GM19193 (cell line): ENCODE results near the gene FCHSD1.
A peak's percentile ranks its signal among the peaks of the same experiment; 100 is the strongest.

ENCODE experiments used
- POLR2A ChIP-seq: IDR thresholded peaks from 4 replicates; pipeline ENCODE4 v1.6.1; 2011; ENCODE audit not compliant: insufficient read depth, insufficient read length; ENCODE audit errors: extremely low read depth

Gene FCHSD1

DNA sequence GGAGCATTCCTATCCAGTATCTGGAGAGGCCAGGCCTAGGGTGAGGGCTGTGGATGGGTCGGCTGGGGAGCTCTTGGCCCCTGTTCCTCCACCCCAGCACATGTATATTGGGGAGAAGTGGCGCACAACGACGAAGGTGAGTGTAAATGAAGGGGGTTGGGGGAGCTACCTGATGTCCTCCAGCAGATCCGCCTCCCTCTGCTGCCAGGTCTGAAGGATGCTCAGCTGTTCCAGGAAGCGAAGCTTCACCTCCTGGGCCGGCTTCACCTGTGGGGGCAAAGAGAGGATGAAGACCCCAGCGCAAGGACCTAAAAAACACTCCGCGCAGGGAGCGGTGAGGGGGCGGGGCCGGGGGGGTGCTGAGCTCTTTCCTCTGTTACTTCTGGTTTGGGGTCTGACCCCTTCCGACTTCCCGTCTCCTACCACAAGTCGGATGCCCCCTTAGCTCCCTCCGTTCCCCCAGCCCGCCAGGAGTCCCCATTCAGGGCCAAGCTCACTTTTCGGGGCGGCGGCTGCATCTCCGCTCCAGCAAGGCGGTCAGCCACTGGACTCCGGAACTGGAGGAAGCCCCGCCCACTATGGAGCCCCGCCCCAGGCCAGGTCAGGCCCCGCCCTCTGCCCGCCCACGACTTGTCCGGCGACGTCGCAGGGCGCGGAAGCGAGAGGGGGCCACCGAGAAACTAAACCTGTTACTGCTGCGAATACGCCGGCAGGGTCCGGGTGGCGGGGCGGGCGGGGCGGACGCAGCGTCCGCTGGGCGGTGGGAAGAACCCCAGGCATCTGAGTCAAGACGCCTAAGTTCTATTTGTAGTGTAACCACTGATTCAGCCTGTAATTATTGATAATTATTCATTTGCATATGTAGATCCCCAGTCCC, at the start of gene FCHSD1:
Gene FCHSD1 (minus strand): TSS at position 568 of the 877 bp plus-strand sequence. CDS start 50 bp downstream, at position 518.
- TF ChIP-seq POLR2A: peak; percentile 65

- TF ChIP-seq POLR2A: no peak
These were observed 46.4 kb upstream of the FCHSD1 start for GRCh38 chr5:141697586-141697985.

GRCh38 chr5:141696431-141696830, 45.2 kb upstream of the FCHSD1 start:
- TF ChIP-seq POLR2A: no peak

DNA sequence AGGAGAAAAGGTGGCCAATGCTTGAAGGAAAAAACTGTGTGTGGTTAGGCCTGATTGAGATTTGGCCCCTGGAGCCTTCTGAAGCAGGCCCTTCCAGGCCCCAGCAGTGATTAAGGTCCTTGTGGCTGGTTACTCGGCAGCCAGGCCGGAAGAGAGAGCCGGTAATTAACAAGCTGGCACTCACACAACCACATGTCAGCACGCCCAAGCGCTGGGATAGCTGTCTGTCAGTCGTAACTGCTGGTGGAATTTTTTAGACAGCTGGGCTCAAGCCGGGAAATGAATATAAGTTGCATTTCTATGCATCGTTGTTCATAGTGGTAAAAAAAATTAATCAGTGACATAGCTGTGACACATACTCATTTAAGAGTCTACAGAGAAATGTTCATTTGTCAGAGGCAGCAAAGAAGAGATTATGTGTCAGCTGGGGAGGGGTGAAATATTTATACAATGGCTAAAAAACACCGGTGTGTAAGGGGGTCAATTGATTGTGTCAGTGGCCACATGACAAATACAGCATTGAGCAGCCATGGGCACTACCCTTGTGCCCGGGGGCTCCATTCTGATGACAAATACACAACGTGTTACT, 44.5 kb upstream of the FCHSD1 start:
- no peak for TF ChIP-seq POLR2A

DNA sequence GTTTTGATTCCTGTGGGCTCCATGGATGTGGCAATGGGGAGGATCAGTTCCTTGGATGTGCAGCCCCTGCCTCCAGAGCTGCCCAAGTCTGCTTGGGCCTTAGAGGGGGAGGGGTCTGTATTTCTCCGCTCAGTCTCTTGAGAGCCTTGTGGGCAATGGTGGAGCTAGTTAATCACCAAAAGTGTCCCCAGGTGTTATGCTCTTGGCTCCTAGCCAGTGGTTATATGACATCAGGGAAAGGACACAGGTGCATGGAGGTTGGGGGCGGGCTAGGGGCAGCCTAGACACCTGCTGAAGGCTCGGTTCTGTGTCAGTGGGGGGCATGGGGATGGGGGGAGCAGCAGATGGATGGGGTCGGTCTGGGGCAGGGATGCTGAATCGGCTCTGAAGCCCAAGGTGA, 43.3 kb upstream of the FCHSD1 start:
- no peak for TF ChIP-seq POLR2A

- TF ChIP-seq POLR2A: no peak
These were observed 41.9 kb upstream of the FCHSD1 start for GRCh38 chr5:141692919-141693725.

DNA sequence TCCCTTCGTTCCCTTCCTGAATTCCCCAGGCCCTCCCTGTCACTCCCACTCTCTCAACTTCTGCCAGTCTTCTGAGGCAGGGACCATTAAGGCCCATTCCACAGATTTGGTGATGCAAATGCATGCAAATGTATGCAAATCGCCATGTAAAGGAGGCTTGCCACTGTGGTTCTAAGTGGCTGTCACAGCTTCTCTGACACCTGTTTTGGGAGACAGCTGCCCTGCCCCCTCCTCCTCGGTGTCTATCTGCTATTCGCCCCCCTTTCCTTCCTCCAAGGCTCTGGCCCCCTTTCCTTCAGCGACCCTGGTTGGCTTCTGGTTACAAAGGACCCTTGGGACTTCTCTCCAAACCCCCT, 41.3 kb upstream of the FCHSD1 start:
- no peak for TF ChIP-seq POLR2A

DNA sequence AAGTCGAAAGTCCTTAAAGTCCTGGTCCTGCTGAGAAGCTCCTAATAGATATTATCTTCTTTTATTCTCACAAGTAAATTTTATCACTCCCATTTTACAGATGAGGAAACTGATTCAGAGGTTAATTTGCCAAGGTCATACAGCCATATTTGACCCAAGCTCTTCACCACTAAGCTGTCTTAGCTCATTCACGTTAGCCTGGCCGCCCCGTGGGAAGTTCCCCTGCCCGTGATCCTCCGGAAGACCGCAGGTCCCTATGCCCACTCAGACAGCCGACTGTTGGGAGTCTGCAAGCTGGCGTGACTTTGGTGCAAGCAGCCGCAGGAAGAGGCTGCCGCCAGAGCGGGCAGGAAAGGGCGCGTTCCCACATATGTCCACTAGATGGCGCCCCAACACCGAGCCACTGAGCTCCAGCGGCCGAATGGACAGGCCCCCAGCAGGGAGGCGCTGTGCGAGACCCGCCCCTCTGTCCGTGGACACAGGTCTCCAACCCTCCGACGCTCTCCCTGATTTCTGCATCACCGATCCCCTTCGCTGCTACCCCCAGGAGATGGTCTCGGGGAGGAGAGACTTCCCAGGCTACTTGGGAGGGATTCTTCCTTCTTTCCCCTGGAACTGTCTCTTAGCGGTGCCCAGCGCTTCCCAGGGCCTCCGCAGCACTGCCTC, 40.8 kb upstream of the FCHSD1 start:
- TF ChIP-seq POLR2A: no peak

DNA sequence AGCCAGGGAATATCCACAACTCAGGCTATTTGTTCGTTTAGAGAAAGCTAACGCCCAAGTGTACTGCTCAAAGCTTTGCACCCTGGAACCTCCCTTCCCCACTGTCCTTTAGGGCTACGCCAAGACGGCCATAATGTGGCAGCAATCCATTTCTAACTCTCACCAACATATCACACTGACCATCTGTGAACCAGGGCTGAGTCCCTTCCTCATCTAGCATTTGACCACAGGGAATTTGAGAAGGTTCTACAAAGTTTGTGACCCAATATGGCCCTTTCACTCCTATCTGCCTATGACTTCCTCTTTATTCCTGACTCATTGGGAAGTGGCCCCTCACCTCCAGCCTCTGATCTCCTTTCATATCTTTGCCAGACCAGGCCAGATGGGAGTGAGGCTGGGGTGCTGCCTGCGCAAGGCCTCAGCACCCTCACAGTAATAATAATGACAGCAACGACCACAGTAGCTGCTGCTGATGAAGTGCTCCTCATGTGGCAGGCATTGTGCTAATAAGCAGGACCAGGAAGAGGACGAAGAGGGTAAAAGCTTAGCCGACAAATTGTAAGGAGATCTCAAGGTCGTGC, 40.2 kb upstream of the FCHSD1 start:
- TF ChIP-seq POLR2A: no peak

GRCh38 chr5:141686648-141687416, 35.6 kb upstream of the FCHSD1 start:
- no peak for TF ChIP-seq POLR2A

GRCh38 chr5:141685591-141685990, 34.4 kb upstream of the FCHSD1 start:
- no peak for TF ChIP-seq POLR2A

DNA sequence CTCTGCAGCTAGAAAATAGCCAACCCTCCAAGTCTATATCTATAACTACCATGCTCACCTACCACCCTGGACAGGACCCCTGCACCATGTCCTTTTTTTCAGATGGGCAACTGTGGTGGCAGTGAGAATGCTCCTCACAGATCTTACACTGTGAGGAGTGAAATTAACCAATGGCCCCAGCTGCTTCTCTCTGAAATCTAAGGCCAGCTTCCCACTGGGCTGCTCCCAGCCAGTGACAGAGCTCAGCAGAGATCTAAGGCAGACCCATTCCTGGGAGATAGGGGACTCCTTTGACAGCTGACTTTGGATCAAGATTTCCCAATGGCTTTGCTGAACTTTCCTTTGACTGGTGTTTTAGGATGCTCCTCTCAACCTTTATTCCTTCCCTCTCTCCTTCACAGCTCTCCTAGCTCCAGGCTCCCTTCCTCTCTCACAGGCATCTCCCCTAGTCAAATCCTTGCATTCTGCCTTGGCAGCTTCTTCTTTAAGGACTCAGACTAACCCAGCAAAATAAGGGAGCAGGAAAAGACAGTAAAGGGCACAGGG, 32.5 kb upstream of the FCHSD1 start:
- no peak for TF ChIP-seq POLR2A
